HG02571 (cell line): ENCODE measurements around the gene ZEB1.

ENCODE experiments used
- ATAC-seq: cut with Tn5 transposase; IDR thresholded peaks from one replicate; pipeline ENCODE4 v1.9.1; 2021; ENCODE audit warnings: mild to moderate bottlenecking, moderate library complexity; ENCODE audit not compliant: unreplicated experiment

The ZEB1 gene

DNA sequence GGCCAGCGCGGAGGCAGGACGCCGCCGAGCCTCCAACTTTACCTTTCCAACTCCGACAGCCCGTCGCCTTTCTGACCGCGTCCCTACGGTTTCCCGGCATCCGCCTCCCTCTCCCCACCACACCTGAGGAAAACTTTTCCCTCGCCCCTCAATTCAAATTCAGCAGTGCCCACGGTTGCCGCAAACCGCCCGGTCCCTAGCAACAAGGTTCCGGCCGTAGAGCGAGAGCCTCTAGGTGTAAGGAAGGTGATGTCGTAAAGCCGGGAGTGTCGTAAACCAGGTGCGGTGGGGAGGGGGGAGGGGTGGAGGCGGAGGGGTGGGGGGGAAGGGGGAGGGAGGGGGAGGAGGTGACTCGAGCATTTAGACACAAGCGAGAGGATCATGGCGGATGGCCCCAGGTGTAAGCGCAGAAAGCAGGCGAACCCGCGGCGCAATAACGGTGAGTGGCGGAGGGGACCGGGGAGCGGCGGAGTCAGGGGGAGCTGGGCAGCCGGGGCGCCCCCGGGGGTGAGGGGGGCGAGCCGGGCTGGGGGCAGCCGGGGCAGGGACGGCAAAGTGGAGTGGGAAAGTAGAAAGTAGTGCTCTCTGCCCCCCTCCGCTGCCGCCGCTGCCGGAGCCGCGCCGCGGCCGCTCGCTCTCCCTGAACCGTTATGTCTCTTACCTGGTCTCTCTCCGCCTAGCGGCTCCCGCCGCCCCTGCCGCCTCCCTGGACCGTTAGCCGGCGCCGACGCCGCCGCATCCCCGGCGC lies at the start of gene ZEB1:
TSS of gene ZEB1 (plus strand) at position 363 of the 748 bp plus-strand sequence. CDS start at position 382, 19 bp downstream.
- ATAC-seq = peak; percentile 30

GRCh38 chr10:31270954-31271353 lies 48.1 kb upstream of the ZEB1 start:
- no peak for ATAC-seq

DNA sequence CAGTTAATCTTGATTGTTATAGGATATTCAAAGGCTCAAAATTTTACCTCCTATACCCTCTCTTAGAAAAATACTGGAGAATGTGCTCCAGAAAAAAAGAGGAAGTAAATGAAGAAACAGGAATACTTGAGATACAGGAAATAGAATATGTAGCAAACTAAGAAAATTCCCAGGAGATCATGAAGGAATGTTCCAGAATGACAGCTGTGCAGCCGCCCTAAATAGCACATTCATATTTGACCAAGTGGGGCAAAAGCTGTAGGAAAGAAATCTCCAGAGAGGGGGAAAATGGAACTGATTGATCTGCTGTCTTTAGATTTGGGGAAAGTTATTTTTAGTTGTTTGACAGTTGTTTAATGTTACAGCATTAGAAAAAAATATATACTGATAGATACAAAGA lies 46.2 kb upstream of the ZEB1 start:
- no peak for ATAC-seq

DNA sequence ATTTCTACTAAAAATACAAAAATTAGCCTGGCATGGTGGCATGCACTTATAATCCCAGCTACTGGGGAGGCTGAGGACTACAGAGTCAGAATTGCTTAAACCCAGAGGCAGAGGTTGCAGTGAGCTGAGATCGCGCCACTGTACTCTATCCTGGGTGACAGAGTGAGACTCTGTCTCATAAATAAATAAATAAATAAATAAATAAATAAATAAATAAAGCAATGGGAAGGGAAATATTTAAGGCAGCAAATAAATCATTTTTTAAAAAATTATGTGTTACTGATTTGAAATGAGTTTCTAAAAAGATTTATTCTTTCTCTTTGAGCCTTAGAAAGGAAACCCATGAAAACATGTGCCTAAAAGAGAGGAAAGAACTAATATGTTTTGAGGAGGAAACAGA lies 45.2 kb upstream of the ZEB1 start:
- no peak for ATAC-seq

GRCh38 chr10:31274310-31274709 lies 44.7 kb upstream of the ZEB1 start:
- no peak for ATAC-seq

DNA sequence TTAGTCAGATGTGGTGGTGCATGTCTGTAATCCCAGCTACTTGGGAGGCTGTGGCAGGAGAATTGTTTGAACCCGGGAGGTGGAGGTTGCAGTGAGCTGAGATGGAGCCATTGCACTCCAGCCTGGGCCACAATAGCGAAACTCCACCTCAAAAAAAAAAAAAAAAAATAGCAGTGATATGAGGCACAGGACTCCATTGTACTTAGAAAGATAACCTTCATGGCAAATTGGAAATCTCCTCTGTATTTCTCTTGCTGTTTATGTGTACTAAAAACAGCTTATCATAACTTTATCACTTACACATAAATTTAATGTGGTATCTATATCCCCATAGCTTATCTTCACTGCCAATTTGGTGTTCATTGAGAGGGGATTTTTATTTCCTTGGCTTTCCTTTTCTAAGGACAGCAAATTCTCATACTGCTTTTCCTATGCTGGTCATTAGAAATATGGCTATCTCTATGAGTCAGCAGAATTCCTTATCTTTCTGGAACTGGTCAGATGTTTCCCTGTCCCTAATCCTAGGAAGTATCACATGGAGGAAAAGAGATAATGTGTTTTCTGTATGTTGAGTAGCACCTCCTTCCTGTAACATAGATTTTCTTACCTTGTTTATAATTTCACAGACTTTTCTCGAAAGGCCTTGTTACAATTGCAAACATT lies 40.6 kb upstream of the ZEB1 start:
- ATAC-seq = no peak

DNA sequence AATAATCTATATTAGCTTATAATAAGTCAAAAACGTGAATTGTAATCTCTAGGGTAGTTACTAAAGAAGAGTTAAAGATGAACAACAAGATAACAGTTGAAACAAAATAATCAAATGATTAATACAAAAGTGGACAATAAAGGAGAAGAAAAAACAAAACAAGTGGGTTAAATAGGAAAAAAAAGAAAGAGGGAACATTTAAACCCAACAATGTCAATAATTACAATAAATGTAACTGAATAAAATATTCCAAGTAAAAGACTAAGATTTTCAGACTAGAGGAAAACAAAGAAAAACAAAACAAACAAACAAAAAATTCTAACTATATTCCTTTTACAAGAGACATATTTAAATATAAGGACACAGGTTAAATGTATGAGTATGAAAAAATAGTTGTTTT lies 38.0 kb upstream of the ZEB1 start:
- no peak for ATAC-seq

DNA sequence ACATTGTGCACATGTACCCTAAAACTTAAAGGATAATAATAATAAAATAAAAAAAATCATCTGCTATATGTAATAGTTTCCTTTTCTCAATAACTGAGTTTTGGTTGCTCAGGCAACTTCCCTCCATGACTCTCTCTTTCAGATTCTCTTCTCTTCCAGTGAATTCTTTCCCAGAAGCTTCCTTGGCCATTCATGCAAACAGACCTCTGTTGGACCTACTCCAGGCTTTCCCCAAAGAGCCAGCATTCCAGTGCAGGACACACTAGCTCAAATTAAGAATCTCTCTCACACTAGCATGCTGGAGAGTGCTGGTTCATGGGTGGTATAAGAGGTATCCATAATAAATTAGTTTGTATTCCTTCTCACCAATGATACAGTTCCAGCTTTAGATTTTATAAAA lies 31.0 kb upstream of the ZEB1 start:
- ATAC-seq = no peak

DNA sequence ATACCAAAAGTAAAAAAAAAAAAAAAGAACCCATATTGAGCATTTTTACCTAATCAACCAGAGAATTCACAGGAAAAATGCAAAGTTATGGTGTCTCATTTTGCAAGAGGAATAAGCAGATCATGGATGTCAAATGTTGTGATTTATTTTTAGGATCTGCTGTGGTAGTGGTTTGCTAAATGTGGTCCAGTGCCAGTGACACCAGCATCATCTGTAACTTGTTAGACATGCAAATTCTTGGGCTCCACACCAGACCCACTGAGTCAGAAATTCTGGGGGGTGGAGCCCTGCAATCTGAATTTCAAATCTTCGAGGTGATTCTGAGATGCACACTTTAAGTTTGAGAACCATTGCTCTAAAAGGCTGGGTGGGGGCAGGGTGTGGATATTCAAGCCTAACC lies 30.1 kb upstream of the ZEB1 start:
- no peak for ATAC-seq

GRCh38 chr10:31290386-31290785 lies 28.6 kb upstream of the ZEB1 start:
- ATAC-seq = no peak

DNA sequence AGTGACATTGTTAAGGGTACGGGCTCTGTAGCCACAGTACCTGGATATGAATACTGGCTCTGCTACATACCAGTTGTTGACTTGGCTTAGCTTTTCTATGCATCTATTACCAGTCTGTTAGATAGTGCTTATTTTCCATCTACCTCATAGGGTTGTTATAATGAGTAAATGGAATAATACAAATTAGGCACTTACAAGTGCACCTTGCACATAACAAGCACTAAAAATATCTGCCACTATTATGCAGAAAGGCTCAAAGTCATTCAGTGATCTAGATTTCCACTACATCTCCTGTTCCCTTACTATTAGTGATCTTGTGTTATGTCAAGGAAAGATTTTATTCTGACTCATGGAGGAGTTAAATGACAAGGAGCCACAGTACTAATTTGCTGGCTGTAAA lies 27.9 kb upstream of the ZEB1 start:
- no peak for ATAC-seq

GRCh38 chr10:31294558-31294957 lies 24.5 kb upstream of the ZEB1 start:
- ATAC-seq = no peak

- no peak for ATAC-seq
Measured at GRCh38 chr10:31296754-31297153, 22.3 kb upstream of the ZEB1 start.

GRCh38 chr10:31299119-31299518 lies 19.9 kb upstream of the ZEB1 start:
- no peak for ATAC-seq

DNA sequence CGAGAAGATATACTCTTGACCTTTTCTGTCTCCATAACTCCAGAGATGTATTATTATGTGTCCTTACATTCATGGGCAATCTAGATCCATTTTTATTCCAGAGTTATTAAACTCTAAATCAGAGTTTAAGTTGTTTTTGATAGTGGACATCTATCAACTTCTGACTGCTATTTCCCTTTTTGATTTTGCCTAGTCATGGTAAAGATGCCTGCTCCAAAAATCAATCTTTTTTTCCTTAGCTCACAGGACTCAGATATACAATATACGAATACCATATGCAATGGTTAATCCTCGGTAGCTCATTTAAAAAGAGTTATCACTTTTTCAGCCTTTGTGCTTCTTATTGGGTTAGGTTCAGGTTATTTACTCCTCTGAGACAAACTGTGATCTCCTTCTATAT lies 15.8 kb upstream of the ZEB1 start:
- no peak for ATAC-seq

GRCh38 chr10:31304291-31304970 lies 14.6 kb upstream of the ZEB1 start:
- ATAC-seq = no peak

GRCh38 chr10:31313396-31313795 lies 5.6 kb upstream of the ZEB1 start:
- no peak for ATAC-seq

DNA sequence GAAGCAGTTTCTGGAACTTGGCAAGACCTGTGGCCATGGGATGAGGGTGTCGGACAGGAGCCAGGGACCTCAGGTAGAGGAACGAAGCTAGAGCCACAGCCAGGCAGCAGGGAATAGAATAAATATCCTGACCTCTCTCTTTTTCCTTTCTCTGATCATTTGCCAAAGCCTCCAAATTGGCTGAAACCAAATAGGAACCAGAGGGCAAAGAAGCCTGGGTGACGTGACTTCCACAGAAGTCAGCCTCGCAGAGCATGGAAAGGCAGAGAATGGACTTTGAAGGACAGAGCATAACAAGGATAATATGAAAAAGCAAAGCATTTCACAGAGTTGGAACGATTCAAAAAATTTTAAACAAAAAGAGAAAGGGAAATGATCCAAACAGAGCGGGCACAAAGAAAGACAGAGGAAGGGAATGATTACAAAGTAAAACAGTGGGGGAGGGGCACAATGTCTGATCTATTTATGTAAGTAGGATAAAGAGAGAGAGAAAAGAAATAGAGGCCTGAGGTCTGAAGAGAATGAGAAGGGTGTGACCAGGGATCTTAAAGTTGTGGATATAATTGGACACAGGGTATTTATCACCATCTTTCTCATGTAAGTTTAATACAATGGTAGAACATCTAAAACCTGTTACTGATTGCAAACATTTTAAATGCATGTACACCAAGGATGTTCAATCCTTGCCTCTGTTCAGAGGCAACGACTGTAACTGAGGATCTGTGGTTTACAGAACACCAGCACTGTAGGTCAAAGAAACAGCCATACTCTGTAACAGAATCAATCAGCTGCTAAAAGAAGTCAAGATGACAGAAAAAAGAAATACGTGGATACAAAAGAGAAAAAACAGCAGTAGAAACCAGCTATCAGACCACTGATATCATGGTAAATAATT lies 4.5 kb upstream of the ZEB1 start:
- no peak for ATAC-seq

- no peak for ATAC-seq
Measured at GRCh38 chr10:31315453-31315852, 3.6 kb upstream of the ZEB1 start.

GRCh38 chr10:31317171-31317570 lies 1.8 kb upstream of the ZEB1 start:
- no peak for ATAC-seq
